GM21529 (cell line): ENCODE data around the gene OSBPL10.

ENCODE experiments used
- ATAC-seq: cut with Tn5 transposase; IDR thresholded peaks from one replicate; pipeline ENCODE4 v1.9.1; 2021; ENCODE audit not compliant: unreplicated experiment

Gene OSBPL10

DNA sequence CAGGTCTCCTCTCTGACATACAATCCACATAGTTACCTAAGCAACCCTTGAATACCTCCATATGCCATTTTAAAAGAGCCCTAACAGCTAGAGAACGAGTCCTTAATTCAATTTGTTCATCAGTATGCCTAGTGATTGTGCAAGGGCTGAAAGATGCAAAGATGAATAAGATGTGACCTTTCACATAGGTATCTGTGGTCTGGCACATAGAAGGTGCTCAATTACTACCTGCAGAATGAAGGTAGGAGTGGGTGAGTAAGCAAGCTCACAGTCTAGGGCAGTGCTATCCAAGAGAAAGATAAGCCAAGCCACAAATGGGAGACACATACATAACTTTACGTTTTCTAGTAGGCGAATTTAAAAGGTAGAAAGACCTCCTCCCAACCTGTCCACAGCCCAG is 157.9 kb downstream of the OSBPL10 start:
- no peak for ATAC-seq

DNA sequence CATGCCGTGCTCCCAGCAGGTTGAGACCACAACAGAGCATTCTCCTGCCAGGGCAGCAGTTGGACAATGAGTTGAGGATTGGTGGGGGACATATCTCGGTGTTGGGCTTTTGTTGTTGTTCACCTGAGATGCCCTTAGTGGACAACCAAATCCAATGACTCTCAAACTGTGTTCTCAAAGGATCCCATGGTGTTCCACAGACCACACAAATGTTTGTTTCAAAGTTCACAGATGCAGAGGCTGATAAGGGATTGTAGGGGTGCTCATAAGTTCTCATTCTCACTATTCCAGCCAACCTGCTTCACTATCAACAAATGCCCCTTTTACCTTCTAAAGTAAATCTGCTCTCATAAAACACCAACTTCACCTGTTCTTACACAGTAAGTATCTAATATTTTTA is 159.9 kb downstream of the OSBPL10 start:
- no peak for ATAC-seq

DNA sequence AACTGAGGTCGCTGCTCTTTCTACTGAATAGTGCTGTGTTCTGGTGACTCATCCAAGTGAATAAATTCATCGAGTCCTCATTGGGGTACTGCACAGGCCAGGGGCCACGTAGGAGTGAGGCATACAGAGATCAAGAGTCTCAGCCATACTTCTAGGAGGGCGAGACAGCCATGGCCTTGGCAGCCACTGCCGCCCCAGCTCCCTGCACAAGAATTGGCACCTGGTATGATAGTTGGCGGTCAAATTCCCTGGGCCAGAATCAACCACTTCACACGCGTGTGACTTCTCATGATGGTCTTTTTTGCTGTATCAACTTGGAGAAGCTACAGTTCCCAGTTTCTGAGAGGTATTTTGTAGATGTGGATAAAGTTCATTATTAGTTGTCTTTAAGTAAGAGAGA is 161.6 kb downstream of the OSBPL10 start:
- ATAC-seq: no peak

DNA sequence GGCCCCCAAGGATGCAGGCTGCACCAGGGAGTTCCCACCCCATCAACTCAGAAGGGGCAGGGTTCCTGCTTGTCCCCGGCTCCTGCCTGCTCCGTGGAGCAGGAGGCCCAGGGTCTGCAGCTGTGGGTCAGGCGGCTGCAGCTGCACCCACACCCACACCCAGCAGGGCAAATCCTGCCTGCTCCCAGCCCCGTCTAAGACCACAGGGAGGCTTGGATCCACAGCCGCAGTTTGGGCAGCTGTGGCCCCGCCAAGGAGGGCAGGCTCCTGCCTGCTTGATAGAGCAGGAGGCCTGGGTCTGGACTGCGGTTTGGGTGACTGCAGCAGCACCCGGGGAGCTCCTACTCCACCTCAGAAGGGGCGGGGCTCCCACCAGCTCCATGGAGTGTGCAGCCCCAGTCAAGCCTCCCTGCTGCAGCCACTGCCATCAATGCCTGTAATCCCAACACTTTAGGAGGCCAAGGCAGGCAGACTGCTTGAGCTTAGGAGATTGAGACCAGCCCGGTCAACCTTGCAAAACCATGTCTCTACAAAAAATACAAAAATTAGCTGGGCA is 163.6 kb downstream of the OSBPL10 start:
- no peak for ATAC-seq

DNA sequence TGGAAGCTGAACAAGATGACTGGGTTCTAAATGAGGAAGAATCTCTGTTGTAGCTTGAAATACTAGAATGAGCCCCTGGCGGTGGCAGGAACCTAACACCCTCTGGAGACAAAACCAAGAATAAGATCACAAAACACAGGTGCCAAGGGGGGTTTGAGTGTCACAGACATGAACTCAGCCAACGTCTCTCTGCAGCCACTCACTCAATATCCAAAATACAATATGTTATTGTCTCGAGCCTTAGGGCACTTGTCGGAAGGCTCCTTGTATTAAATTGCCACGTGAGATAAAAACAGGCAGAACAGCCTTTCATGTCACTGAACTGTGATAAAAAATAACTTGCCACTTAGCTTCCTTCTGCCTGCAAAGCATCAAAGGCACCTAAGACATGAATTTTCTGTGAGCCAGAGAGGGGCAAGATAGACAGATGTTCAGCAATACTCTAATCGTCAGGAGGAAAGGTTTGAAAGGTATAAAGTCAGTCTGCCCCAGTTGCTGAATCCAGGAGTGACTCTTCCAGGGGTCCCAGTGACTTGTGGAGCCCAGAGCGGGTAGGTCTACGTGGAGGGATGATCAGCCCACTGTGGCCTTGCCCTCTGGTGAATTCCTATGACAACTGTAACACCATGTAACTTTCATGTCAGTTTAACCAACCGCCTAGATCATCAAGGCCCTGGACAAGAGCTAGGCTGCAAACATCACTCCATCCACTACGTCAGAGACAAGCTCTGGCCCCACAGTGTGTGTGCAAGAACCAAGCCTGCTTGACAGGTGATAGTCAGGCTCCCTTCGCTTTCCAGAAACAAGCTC is 165.2 kb downstream of the OSBPL10 start:
- ATAC-seq: no peak

DNA sequence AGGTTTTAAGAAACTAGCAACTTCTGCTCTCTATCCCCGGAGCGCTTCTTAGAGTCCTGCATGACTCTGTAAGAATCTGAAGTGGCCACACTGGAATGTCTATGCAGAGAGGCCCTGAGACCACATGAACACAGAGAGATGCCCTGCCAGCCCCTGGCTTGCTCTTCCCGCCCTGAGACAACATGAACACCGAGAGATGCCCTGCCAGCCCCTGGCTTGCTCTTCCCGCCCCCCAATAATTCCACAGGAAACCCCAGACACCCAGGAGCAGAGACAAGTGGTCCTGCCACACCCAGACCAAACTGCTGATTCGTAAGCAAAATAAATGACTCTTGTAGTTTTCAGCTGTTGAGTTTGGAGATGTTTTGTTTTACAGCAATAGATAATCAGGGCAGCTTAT is 166.1 kb downstream of the OSBPL10 start:
- no peak for ATAC-seq

DNA sequence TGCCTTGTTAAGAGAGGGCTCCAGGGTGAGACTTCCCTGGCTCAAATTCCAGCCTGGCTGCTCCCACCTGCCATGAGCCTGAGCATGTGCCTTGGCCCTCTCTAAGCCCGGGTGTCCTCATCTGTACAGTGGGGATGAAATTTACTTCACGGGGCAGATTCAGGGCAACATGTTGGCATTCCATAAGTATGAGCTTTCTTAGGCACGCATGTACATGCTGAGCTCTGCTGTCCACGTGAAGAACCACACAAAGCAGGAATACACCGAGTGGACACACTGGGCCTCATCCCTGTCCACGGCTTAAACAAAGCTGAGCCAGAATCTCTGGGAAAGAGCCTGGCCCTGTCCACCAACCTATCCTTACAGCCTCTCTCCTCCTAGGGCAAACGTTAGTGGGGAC is 167.4 kb downstream of the OSBPL10 start:
- ATAC-seq: no peak

DNA sequence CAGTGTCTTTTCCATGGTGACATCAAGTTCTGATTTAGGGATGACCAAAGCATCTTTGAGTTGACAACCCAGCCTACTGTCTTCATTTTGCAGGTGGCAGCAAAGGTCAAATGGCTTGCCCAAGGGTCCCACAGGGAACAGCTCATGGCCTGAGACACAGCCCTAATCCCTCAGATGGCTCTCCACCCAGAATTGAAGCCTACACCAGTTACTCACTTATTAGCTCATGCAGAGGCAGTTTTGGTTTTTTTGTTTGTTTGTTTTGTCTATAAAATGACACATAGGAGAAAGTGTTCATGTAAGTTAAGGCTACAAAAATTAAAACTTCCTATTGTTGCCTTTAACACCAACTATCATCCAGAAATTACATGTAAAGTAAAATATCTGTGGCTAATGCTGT is 167.9 kb downstream of the OSBPL10 start:
- no peak for ATAC-seq

DNA sequence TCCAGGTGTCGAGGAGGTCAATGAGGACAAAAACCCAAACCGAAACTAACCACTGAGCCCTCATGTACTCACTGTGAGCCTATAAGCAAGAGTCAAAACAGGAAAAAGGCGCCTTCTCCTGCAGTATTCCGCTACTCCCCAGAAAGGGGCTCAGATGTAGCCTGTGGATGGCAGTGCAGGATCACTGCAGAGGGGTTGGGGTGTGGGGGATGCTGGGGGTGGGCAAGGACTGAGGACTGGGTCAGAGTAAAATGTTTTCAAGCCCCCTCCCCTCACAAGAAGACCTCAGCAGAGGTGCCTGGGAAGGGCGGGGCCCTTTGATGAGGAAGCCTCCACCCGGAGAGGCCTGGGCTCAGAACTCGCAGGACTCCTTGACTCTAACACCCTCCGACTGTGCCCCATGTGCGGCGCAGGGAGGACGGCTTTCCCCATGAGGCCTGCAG is 170.1 kb downstream of the OSBPL10 start:
- no peak for ATAC-seq

DNA sequence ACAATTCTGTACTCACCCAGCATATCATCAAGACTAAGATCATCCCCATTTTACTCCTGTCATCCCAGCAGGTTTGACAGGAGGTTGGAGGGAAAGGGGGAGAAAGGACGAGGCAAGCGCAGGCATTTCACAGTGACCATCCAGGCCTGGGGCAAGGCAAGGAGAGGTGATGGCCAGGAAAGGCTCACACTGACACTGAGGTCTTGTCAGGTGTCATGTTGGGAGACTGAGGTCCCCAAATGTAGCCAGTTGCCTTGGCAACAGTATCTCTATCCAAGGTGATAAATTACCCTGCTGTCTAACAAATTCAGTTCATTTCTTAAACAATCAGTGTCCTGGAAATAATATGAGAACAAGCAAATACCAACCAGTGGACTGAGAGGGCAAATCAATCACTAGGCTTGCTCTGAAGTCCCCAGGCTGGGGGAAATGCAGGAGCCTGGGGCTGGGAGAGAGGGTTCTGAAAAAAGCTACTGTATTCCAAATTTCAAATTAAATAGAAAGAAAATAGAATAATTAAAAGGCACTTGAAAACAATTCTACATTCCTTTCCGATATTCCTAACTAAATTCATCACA is 172.8 kb downstream of the OSBPL10 start:
- ATAC-seq: no peak

DNA sequence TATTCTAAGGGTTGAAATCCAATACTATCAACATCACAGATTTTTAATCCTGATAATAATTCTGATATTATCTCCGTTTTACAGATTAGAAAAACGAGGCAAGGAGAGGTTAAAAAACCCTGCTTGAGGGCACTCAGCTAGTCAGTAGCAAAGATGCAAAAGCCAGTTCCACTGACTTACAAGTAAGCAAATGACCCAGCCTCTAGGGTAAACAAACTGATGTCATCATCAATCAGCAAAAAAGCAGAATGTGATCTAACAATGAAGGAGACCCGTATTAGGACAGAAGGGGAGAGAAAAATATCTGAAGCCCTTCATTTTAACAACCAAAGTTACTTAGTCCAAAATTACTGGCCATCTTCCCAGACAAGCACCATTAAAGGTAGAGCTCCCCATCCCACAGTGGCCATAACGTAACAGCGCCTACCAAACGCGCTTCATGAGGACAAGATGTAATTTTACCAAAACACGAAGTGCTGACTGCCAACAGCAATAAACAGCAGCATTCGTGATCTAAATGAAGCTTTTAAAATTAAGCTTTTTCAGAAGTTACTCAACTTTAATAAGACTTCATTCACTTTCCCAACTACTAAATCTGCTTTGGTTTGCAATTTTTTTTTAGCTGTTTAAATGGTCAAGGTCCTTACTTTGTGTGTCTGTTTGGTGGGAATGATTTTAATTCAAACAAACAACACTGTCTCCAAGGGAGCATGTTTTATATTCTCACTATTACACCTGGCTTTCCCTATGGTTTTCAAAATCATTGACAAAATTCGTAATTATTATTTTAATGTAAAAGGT is 176.6 kb downstream of the OSBPL10 start:
- no peak for ATAC-seq

DNA sequence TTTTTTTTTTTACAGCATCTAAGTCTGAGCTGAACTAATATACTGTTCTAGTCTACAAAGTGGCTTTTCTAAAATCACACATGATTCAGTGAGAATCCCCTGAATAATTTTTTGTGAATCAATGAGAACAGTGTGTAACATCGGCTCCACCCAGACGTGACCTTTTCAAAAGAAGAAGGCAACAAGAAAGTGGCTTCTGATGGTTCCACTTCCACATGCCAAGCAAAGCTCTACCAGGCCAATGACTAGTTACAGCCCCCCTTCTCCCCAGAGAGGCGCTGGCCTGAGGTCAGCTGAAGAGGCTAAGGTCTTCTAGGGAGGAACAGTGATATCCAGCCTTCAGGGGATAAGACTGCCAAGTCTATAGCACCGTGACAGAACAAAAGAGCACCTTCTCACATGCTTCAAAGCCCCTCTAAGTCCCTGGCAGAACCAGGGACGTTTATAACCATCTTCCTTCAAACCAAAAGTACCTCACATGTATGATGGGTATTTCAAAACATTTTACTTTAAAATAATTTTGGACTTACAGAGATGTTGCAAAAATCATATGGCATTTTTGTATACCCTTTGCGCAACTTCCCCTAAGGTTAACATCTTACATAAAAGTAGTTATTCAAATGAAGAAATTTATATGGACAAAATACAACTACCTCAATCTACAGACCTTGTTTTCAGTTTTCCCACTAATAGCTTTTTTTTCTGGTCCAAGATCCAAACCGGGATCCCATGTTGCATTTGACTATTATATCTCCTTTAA is 177.9 kb downstream of the OSBPL10 start:
- no peak for ATAC-seq

DNA sequence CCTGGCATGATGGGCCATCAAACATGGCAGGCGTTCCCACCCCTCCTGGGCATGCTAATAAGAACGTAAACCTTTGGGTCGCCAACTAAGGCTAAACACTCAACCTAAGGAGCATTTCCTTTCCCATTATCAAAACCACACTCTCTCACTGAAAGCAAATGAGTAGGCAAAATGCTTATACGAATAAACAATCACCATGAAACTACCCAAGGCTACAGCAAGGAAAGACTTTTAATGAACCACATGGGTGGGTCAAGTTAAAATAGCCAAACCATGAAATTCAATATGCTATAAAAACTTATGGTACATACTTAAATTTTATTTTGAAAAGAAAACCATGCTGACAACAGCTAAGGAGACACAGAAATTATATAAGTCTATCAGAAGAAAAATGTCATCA is 180.6 kb downstream of the OSBPL10 start:
- ATAC-seq: no peak

DNA sequence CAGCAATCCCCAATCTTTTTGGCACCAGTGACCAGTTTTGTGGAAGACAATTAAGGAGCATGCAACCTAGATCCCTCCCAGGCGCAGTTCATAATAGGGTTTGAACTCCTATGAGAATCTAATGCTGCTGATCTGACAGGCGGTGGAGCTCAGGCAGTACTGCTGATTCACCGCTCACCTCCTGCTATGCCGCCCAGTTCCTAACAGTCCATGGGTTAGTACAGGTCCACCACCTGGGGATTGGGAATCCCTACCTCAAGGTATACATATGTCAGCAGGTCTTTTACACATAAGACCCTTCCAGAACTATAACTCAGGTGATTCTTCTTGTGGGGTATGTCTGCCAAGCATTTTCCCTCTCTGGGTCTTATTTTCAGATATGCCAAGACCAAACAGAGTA is 182.2 kb downstream of the OSBPL10 start:
- ATAC-seq: no peak

DNA sequence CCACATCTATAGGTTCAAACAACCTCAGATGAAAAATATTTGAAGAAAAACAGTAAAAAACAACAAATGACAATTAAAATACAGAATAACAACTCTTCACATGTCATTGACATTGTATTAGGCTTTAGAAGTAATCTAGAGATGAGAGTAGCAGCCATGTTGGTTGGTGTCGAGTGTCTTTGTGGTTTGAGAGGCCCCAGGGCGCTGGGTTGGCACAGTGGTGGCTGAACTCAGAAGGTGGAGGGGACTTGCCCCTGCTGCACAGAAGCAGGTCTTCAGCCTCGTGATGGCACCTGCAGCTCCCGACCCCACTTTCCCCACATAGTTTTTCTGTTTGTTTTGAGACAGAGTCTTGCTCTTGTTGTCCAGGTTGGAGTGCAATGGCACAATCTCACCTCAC is 187.2 kb downstream of the OSBPL10 start:
- no peak for ATAC-seq

DNA sequence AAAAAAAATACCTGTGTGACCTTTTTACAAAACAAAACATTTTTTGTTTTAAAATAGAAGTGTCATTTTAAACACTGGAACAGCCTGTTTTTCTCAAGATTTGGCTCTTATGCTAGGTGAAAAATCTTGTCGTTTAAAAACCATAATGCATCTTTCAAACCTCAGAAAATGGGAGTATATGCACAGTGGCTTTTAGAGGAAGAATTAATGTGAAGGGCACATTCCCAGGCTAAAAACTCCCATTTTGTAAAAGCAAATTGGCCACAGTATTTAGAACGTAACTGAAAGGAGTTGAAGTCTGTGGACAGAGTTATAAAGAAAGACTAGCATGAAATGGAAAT is 190.0 kb downstream of the OSBPL10 start:
- no peak for ATAC-seq

DNA sequence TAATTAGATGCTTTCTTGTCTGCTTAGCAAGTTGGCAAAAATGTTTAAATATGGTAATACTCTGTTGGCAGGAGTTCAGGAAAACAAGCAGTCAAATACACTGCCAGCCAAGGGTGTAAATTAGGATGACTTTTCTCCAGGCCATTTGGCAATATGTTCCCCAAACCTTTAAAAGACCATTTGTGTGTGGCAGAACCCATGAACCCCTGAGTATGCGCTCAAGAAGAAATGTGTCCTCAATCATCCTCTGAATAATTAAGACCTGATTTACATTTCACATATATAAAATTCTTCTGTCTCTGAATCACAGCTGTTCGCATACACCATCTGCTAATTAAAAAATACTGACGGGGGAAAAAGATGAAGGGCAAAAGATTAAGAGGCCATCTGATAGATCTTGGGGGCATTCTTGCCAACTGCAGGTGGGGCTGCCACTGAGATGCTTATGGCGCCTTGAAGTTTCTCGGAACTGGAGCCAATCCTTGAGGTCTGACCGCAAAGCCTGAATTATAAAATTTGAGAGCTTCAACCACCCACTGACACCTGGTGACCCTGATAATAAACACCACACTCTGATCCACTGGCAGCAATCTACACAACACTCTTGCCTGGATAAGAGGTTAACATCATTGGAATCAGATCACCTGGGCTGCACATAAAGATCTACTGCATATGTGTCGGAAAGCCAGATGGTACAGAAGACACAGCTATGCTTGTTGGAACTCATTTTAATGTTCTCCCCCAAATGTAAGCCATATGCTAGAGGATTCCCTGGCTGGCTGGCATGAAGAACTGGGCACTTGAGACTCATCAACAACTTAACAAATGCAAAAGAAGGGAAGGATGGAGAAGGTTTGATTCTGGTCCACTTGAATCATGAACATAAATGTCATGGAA is 190.6 kb downstream of the OSBPL10 start:
- ATAC-seq: no peak

DNA sequence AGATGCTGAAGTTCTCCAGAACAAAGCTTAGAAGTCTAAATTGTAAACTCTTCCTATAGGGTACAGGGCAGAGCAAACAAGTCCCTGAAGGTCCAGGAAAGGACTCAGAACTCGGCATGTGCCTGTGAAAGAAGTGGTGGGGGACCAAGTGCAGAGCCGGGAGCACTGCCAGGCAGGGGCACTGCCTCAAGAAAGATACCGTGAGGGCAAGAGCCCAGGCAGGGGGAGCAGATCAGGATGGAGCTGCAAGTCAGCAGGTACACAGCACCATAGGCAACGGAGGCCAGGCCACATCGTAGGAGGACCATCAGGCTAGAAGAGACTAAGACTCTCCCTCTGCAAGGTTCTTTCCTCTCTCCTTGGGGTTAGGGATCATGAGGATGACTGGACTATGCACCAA is 191.6 kb downstream of the OSBPL10 start:
- ATAC-seq: no peak

DNA sequence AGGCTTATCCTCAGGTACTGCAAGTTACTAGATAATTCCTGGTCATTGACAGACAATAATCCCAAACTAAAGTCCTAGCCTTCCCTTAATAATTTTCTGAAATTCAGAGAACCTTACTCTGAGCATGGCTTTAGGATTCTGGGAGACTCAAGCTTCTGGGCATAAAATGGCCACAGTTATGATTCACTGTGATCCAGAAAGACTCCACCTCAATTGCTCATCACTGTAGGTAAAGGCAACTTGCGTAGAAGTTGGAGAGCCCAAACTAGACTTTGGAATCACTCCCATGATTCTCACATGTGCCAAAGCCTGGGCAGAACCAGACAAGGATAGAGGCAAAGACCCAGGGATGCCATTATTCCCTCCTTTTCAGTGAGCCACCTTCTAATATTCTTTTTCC is 195.3 kb downstream of the OSBPL10 start:
- no peak for ATAC-seq

DNA sequence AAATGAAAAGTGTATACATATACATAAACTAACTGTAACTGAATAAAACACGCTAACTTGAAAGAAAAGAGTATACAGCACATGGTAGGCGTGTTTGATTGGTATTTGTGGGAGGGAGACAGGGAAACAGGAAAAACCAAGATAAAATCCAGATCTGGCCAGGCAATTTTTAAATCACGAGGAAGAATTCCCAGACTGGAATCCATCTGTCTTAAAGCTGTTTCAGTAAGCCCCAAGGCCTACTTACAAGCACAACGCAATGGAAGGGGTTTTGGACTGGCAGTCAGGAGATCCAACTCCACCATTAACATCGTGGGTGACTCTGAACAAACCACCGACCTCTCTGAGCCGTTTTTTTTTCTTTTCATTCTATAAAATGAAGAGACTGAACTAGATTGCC is 195.8 kb downstream of the OSBPL10 start:
- ATAC-seq: no peak
